Measurements from ENCODE around the gene FBXO21. TPM values are rescaled to one million over a fixed set of nuclear protein-coding genes. Genes with fewer than 3 reads are reported as not detected.

Gene FBXO21
- total RNA-seq, 2 experiments from 2014 or later: 22.8 to 28.2 TPM

DNA sequence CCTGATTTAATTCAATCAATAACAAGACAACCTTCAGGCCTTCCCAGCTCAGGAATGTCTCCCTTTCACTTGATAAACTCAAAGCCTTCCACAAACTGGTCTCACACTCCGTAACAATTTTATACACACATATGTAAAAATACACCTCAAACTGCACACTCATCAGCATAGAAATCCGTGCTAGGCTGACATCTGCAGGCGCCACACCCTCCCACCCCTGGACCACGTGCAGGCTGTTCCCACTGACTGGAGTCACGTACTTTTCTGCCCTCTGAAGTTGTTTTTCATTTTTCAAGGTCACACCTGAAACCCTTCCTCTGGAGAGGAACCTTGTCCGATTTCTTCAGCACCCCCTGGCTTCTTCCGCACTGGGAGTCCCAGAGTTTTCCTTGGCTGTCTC lies 27.6 kb downstream of the FBXO21 start:
- Mint-ChIP-seq H3K27me3 (no peaks in the 10 kb centered on the region), H3K9me3 (ENCODE audit: low read depth) (no peaks in the 10 kb centered on the region), H3K36me3 (ENCODE audit: low read depth) (peaks cover 59% of the 10 kb centered on the region), H3K27ac (no peak overlapping the region), H3K4me1 (no peaks in the 10 kb centered on the region), H3K4me3 (no peak overlapping the region)
- ATAC-seq (no peak), DNase-seq (no peak)
- POLR2A ChIA-PET: interaction anchor here (0.7 kb wide), 1 partner anchor 13 kb away, joined by 10 read pairs; no protein-coding TSS in a partner anchor
- CTCF ChIA-PET: no interaction called here
- intact Hi-C loops (cut with DNase I, micrococcal nuclease): no loop called here

DNA sequence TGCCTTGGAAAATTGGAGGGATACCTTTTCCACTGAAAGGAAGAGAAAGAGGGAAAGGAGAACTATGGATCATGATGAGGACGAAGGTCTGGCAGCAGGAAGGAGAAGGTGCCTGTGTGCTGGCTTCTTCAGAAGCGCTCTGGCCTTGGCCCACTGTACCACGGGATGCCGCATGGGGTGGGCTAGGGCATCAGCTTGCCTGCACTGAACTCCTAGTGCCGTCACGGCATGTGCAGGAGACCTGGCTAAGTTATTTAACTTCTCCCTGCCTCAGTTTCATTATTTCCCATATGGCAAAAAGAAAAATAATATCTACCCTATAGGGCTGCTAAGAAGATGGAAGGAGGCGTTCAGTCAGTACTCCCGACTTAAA lies 28.1 kb downstream of the FBXO21 start:
- Mint-ChIP-seq H3K4me1 (no peaks in the 10 kb centered on the region), H3K27me3 (no peaks in the 10 kb centered on the region), H3K9me3 (ENCODE audit: low read depth) (no peaks in the 10 kb centered on the region), H3K4me3 (no peak overlapping the region), H3K36me3 (ENCODE audit: low read depth) (peaks cover 63% of the 10 kb centered on the region), H3K27ac (no peak overlapping the region)
- intact Hi-C loops (cut with DNase I, micrococcal nuclease): no loop called here
- ATAC-seq (no peak), DNase-seq (no peak)
- ChIA-PET POLR2A (interaction anchor here (0.7 kb wide), 1 partner anchor 13 kb away, joined by 10 read pairs; no protein-coding TSS in a partner anchor), CTCF (no interaction called here)

DNA sequence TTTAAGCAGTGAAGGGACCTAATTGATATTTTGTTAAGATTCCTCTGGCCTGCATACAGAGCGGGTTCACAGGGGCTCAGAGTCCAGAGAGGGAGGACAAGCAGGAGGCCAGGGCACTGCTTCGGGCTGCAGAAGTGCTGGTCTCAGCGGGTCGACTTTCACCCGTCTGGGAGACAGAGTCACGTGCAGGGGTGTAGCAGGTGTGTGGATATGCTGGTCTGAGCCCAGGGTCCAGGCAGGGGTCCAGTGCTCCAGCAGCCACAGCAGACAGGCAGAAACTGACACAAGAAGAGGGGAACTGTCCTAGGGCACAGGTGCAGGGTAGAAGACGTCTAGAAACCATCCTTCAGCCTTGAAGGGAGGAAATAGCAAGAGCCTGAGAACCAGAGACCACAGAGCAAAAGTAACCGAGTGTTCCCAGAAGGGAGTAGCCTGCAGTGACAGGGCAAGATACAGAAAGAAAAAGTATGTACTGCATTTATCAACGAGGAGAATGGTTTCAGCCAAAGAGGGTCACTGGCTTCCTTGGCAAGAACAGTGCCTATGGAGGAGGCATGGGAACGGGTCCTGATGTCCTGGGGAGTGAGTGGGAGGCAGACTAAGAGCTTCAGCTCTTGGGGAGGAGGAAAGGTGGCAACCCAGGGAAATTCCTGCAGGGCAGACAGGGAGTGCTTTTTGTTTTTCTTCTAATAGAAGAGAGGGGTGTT lies 28.7 kb downstream of the FBXO21 start:
- Mint-ChIP-seq H3K27ac (no peak overlapping the region), H3K27me3 (no peaks in the 10 kb centered on the region), H3K9me3 (ENCODE audit: low read depth) (no peaks in the 10 kb centered on the region), H3K4me3 (no peak overlapping the region), H3K36me3 (ENCODE audit: low read depth) (peaks cover 62% of the 10 kb centered on the region), H3K4me1 (no peaks in the 10 kb centered on the region)
- ATAC-seq (no peak), DNase-seq (no peak)
- CTCF ChIA-PET: no interaction called here
- POLR2A ChIA-PET: no interaction called here
- intact Hi-C loops (cut with DNase I, micrococcal nuclease): no loop called here

DNA sequence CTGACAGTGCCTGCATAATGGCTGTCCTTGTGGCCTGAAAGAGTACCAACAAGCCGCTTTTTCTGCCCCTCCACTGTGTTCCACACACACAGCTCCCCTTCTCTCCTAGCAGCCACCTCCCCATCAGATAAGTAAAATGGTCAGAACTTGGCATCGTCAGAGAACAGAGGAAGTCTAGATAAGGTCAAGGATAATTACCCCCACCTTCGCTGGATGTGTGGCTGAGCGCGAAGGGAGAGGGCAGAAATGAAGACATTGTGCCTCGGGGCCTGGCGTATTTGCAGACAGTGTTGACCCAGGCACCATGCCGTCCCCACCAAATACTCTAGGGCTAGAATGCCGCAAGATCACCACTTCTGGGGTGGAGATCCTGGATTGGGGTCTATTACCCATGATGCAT lies 30.6 kb downstream of the FBXO21 start:
- Mint-ChIP-seq H3K9me3 (ENCODE audit: low read depth) (no peaks in the 10 kb centered on the region), H3K27me3 (no peaks in the 10 kb centered on the region), H3K27ac (no peak overlapping the region), H3K4me3 (no peak overlapping the region), H3K4me1 (peaks cover 2% of the 10 kb centered on the region), H3K36me3 (ENCODE audit: low read depth) (peaks cover 67% of the 10 kb centered on the region)
- POLR2A ChIA-PET: no interaction called here
- CTCF ChIA-PET: no interaction called here
- DNase-seq: no peak
- ATAC-seq: no peak
- intact Hi-C loops (cut with DNase I, micrococcal nuclease): no loop called here

DNA sequence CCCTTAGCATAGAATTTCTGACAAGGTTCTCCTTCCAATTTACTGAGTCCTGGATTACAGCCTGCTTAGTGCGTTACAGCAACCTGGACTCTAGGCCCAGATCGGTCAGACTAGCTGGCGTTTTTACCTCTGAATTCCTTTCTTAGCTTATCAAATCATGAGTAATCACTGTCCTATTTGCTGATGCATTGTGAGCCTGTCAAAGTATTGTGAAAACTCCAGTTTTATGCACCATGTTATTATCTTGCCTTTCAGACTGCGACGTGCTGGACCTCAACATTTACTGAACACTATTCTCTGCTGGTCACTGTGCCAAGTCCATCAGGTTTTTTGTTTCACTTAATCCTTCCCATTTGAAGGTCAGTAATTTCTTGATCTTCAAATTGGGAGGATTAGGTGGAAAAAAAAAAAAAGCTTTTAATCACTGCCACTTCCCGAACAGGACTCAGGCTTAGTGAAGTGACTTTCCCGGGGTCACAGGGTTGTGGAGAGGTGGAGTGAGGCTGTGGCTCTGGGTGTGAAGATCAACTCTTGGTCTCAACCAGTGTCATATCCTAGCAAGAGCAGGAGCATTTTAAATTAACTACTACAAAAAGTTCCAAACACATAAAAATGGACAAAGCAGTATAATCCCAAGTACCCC lies 31.2 kb downstream of the FBXO21 start:
- Mint-ChIP-seq H3K4me1 (peaks cover 2% of the 10 kb centered on the region), H3K9me3 (ENCODE audit: low read depth) (no peaks in the 10 kb centered on the region), H3K4me3 (no peak overlapping the region), H3K36me3 (ENCODE audit: low read depth) (peaks cover 68% of the 10 kb centered on the region), H3K27me3 (no peaks in the 10 kb centered on the region), H3K27ac (no peak overlapping the region)
- ATAC-seq (no peak), DNase-seq (no peak)
- CTCF ChIA-PET: interaction anchor here (0.9 kb wide), 1 partner anchor 30 kb away, joined by 3 read pairs; no protein-coding TSS in a partner anchor
- intact Hi-C loops (cut with DNase I, micrococcal nuclease): no loop called here
- POLR2A ChIA-PET: no interaction called here

DNA sequence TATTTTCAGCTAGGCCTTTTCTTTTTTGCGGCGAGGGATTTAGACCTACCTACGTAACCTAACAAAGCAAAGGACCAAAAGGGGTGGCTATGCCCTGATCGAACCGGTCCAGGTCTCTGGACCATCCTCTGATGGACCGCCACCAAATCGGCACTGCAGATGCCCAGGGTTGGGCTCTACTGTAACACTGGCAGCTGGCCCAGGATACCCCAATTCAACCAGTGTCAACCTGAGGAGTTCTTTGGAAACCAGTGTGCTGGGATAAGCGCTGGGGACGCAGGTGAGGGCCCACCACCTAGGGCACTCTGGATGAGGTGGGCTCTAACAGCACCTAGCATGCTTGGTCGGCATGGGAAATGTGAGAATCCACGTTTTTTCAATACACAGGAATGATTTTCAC lies 32.2 kb downstream of the FBXO21 start:
- ChIA-PET POLR2A (no interaction called here), CTCF (interaction anchor here (0.7 kb wide), 1 partner anchor 190 kb away, joined by 4 read pairs; no protein-coding TSS in a partner anchor)
- no peak for ATAC-seq
- Mint-ChIP-seq H3K4me1 (peaks cover 7% of the 10 kb centered on the region), H3K36me3 (ENCODE audit: low read depth) (peaks cover 71% of the 10 kb centered on the region), H3K4me3 (no peak overlapping the region), H3K27ac (no peak overlapping the region), H3K9me3 (ENCODE audit: low read depth) (no peaks in the 10 kb centered on the region), H3K27me3 (no peaks in the 10 kb centered on the region)
- DNase-seq: no peak
- intact Hi-C loops (cut with DNase I, micrococcal nuclease): no loop called here

DNA sequence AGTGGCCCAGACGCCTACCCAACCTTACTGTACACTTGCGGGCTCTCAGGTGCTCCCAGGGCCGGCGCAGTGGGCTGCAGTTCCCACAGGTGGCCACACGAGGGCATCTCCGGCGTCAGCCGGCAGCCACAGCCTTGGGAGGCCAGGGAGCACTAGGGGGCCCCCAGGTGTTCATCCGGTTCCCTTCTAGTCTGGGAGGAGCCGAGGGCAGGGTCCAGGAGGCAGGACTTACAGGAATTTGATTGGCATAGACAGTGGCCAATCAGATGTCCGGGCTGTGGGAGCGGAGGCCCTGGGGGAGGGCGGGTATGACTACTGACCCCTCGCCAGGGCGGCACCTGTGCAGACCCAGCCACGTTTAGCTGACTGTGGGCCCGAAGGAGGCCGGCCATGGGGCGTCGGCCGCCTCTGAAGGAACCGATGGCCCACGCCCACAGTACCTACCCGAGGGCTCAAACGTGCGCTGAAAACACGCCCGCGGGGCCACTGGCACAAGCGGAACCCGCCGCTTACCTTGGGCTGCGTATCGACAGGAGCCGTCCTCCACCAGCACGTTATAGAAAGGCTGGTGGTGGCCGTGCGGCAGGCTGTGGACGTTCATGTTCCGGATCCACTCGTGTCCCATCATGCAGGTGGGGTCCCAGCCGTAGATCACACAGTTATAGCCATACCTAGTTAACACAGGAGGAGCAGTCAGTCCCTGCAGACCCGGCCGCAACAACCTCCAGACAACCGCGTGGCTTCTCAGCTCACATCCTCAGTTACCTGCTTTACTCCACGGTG lies 34.8 kb downstream of the FBXO21 start:
- CTCF ChIA-PET: interaction anchor here (1.0 to 1.2 kb wide), 2 partner anchors 9 to 124 kb away, joined by 3 read pairs; no protein-coding TSS in a partner anchor
- H3K4me1 Mint-ChIP-seq: peaks cover 27% of the 10 kb centered on the region
- peaks cover 75% of the 10 kb centered on the region for H3K36me3 Mint-ChIP-seq (ENCODE audit: low read depth)
- H3K27ac Mint-ChIP-seq: no peak overlapping the region
- no peaks in the 10 kb centered on the region for H3K9me3 Mint-ChIP-seq (ENCODE audit: low read depth)
- no peak overlapping the region for H3K4me3 Mint-ChIP-seq
- POLR2A ChIA-PET: no interaction called here
- ATAC-seq (peak; percentile 91), DNase-seq (peak; percentile 90)
- intact Hi-C loops (cut with DNase I, micrococcal nuclease): loop anchor here in 1 of 2 experiments (1.0 kb wide), 1 partner anchor 35 kb away; the partner anchor contains the start of gene FBXO21
- no peaks in the 10 kb centered on the region for H3K27me3 Mint-ChIP-seq

DNA sequence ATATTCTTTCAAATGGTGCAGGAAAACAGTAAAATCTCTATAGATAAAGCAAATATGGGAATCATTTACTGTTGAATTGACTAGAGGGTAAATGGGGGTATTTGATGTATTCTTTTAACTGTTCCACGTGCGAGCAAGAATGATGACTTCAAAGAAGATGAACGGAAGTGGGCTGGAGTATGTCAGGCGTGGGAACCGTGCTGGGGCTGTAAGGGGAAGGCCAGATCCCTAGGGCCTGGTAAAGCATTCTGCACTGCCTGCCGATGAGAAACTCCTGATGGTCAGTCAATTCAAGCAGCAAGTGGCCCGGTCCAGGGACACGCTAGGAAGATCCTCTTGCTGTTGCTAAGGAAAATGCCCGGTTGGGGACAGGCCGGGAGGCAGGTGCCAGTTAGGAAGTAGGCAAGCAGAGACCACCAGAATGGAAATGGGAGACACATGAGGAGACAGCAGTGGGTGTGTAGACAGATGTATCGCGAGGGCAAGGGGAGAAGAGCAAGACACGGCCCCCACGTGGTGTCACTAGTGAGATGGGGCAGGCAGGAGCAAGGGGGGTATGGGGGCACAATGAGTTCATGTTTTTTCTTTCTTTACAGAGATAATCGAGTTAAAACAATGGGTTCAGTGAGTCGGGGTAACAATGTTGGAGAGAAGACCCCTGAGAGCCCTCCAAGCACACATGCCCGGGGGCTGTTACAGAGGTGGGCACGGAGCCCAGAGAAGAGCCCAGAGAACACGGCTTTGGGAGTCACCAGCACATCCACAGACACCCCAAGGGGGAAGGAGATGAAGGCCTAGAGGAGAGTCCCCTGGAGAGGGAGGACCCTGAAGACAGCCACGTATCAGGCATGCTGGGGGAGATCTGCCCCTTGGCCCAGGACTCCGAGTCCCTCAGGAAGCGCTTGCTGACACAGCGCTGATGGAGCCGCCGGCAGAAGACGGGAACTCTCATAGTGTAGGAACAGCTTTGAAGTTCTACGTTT lies 37.2 kb downstream of the FBXO21 start:
- H3K4me3 Mint-ChIP-seq: no peak overlapping the region
- CTCF ChIA-PET: interaction anchor here (0.9 kb wide), 1 partner anchor 52 kb away, joined by 3 read pairs; no protein-coding TSS in a partner anchor
- no peaks in the 10 kb centered on the region for H3K27me3 Mint-ChIP-seq
- peaks cover 61% of the 10 kb centered on the region for H3K36me3 Mint-ChIP-seq (ENCODE audit: low read depth)
- peak overlapping the region; percentile 40 for H3K27ac Mint-ChIP-seq
- no peak for DNase-seq
- no peaks in the 10 kb centered on the region for H3K9me3 Mint-ChIP-seq (ENCODE audit: low read depth)
- peaks cover 51% of the 10 kb centered on the region for H3K4me1 Mint-ChIP-seq
- ATAC-seq: no peak
- intact Hi-C loops (cut with DNase I, micrococcal nuclease): no loop called here
- POLR2A ChIA-PET: no interaction called here

DNA sequence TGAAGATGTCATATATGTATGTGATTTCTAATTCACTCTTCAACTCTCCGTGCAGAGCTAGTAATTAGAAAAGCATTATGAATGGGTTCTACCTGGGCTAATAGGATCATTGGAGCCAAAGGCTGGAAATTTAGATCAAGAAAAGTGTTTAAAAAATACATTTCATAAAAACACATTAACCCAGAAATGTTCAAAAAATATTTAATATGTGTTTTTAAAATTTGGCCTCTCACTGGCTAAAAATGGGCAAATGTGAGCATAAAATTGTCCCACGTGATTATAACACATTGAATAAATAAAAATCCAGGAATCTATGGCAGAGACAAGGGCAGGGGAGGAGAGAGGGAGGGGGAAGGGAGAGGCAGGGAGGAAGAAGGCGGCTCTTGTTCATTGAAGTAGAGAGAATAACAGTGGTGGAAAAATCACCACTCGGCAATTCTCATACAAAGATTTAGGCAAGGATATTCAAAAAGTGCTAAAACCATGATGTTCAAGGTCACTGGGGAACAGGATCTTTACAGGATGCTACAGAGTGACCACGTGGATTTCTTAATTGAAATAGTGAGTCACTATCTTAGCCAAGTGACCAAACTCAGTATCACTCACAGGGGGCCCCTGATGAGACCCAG lies 38.8 kb downstream of the FBXO21 start:
- Mint-ChIP-seq H3K36me3 (ENCODE audit: low read depth) (peaks cover 55% of the 10 kb centered on the region), H3K27ac (peak overlapping the region; percentile 90)

DNA sequence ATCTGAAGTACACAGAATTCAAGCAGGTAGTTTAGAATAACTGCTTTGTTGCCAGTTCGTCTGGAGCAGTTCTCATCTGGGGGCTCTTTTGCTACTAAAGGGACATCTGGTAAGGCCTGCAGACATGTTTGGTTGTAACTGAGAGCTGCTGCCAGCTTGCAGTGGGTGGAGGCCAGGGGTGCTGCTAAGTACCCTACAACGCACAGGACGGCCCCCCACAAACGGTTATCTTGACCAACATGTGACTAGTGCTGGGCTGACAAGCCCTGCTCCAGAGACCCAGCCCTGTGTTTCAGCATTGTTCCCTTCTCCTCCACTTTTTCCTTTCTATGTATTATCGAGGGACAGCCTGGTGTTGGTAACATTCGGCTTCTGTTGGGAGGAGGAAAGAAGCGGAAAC lies 40.8 kb downstream of the FBXO21 start:
- ChIA-PET POLR2A (no interaction called here), CTCF (interaction anchor here (0.7 to 1.2 kb wide), 3 partner anchors 22 to 181 kb away, joined by 3 read pairs; no protein-coding TSS in a partner anchor)
- H3K27ac Mint-ChIP-seq: peak overlapping the region; percentile 79
- H3K4me1 Mint-ChIP-seq: peaks cover 52% of the 10 kb centered on the region
- H3K4me3 Mint-ChIP-seq: no peak overlapping the region
- ATAC-seq: no peak
- no peaks in the 10 kb centered on the region for H3K9me3 Mint-ChIP-seq (ENCODE audit: low read depth)
- peaks cover 52% of the 10 kb centered on the region for H3K36me3 Mint-ChIP-seq (ENCODE audit: low read depth)
- no peak for DNase-seq
- intact Hi-C loops (cut with DNase I, micrococcal nuclease): no loop called here
- no peaks in the 10 kb centered on the region for H3K27me3 Mint-ChIP-seq

More for the DNA sequence above, 38.8 kb downstream of the FBXO21 start:
- Mint-ChIP-seq H3K9me3 (ENCODE audit: low read depth) (no peaks in the 10 kb centered on the region), H3K27me3 (no peaks in the 10 kb centered on the region), H3K4me3 (no peak overlapping the region), H3K4me1 (peaks cover 55% of the 10 kb centered on the region)
- intact Hi-C loops (cut with DNase I, micrococcal nuclease): no loop called here
- ATAC-seq: no peak
- ChIA-PET POLR2A (no interaction called here), CTCF (no interaction called here)
- DNase-seq: no peak

All from activated CD4-positive, alpha-beta T cell treated with anti-CD3 and anti-CD28 coated beads for 36 hours (primary cell).